Smooth muscle cell (in vitro differentiated cells): ENCODE measurements around the gene UCHL1. TPM values are rescaled to one million over a fixed set of nuclear protein-coding genes. Genes with fewer than 3 reads are reported as not detected.

Experiments used
- DNase-seq: peaks from one replicate; lab custom pipeline; 2025; ENCODE audit not compliant: unreplicated experiment; lab: John Stamatoyannopoulos, UW
- H2AFZ ChIP-seq: fragments of 200-600 bp; sonication (generic); 2 replicates; pipeline ENCODE4 v1.6.0; 2016; ENCODE audit warnings: antibody characterized with exemption, low read depth, mild to moderate bottlenecking
- H3F3A ChIP-seq: fragments of 200-600 bp; sonication (generic); 2 replicates; pipeline ENCODE4 v1.6.0; 2017; ENCODE audit warnings: antibody characterized with exemption, low read depth
- H3K27ac ChIP-seq: fragments of 200-600 bp; sonication (generic); 2 replicates; pipeline ENCODE4 v1.5.1; 2016; ENCODE audit warnings: low read depth, mild to moderate bottlenecking
- H3K27me3 ChIP-seq: fragments of 200-600 bp; sonication (generic); 2 replicates; pipeline ENCODE4 v1.6.1; 2016; ENCODE audit warnings: low read depth, mild to moderate bottlenecking
- H3K36me3 ChIP-seq: fragments of 200-600 bp; sonication (generic); 2 replicates; pipeline ENCODE4 v1.5.1; 2016; ENCODE audit warnings: low read depth
- H3K4me1 ChIP-seq: fragments of 200-600 bp; sonication (generic); 2 replicates; pipeline ENCODE4 v1.5.1; 2016; ENCODE audit warnings: low read depth
- H3K4me2 ChIP-seq: fragments of 200-600 bp; sonication (generic); 2 replicates; pipeline ENCODE4 v1.6.0; 2016; ENCODE audit warnings: mild to moderate bottlenecking
- H3K4me3 ChIP-seq: fragments of 200-600 bp; sonication (generic); 2 replicates; pipeline ENCODE4 v1.5.1; 2016; ENCODE audit warnings: mild to moderate bottlenecking
- H3K79me2 ChIP-seq: fragments of 200-600 bp; sonication (generic); 2 replicates; pipeline ENCODE4 v1.6.0; 2016; ENCODE audit warnings: low read depth, mild to moderate bottlenecking
- H3K9ac ChIP-seq: fragments of 200-600 bp; sonication (generic); 2 replicates; pipeline ENCODE4 v1.6.0; 2016; ENCODE audit warnings: low read depth
- H3K9me3 ChIP-seq: fragments of 200-600 bp; sonication (generic); replicated peaks from 2 replicates; pipeline ENCODE4 v1.5.1; 2016; ENCODE audit warnings: low read depth
- H4K20me1 ChIP-seq: fragments of 200-600 bp; sonication (generic); 2 replicates; pipeline ENCODE4 v1.6.0; 2016; ENCODE audit warnings: low read depth
- WGBS: methylation state at CpG from one replicate; pipeline ENCODE4 v1.1.7; 2016; ENCODE audit warnings: low lambda C conversion rate; 5-methylcytosine and 5-hydroxymethylcytosine counted together
- polyA plus RNA-seq: library from polyadenylated mRNA; unstranded; fragments of >200 nt; fragmentation: Nextera tagmentation; extraction: Ambion mirVana; gene quantifications from 2 replicates; pipeline ENCODE4 v1.2.1, GENCODE V29; 2016
- total RNA-seq: library from RNA; depleted of rRNA; stranded (reverse); fragments of >200 nt; gene quantifications from 2 replicates; pipeline ENCODE4 v1.2.3, GENCODE V29; 2014
- TF ChIP-seq, protein P1 (sequence below): fragments of 200-600 bp; sonication (generic); IDR thresholded peaks from 2 replicates; pipeline ENCODE4 v1.5.1; 2017; ENCODE audit warnings: borderline replicate concordance, mild to moderate bottlenecking, antibody characterized with exemption; ENCODE audit not compliant: insufficient read depth, poor library complexity, severe bottlenecking

UCHL1 gene
- total RNA-seq (330 and 360 TPM in 2 replicates), polyA plus RNA-seq (206 and 223 TPM in 2 replicates)

DNA sequence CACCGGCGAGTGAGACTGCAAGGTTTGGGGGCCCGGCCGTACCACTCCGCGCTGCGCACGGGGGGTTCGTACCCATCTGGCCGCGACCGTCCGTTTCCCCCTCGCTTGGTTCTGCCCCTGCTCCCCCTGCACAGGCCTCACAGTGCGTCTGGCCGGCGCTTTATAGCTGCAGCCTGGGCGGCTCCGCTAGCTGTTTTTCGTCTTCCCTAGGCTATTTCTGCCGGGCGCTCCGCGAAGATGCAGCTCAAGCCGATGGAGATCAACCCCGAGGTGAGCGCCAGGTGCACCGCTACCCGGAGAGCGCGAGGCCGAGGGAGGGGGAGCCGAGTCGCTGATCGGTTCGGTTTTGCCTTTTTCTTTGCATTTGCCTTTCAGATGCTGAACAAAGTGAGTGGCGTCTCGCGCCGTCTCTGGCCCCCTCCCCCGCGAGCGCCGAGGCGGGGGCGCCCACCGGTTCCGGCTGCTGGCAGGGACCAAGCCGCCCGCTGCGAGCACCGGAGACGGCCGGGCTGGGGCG is at the start of gene UCHL1:
Gene UCHL1, plus strand, starts transcription at position 189 of the 517 bp plus-strand sequence. Its CDS starts 49 bp downstream, at position 238.
- DNase-seq = peak; percentile 33
- TF ChIP-seq, protein P1, sequence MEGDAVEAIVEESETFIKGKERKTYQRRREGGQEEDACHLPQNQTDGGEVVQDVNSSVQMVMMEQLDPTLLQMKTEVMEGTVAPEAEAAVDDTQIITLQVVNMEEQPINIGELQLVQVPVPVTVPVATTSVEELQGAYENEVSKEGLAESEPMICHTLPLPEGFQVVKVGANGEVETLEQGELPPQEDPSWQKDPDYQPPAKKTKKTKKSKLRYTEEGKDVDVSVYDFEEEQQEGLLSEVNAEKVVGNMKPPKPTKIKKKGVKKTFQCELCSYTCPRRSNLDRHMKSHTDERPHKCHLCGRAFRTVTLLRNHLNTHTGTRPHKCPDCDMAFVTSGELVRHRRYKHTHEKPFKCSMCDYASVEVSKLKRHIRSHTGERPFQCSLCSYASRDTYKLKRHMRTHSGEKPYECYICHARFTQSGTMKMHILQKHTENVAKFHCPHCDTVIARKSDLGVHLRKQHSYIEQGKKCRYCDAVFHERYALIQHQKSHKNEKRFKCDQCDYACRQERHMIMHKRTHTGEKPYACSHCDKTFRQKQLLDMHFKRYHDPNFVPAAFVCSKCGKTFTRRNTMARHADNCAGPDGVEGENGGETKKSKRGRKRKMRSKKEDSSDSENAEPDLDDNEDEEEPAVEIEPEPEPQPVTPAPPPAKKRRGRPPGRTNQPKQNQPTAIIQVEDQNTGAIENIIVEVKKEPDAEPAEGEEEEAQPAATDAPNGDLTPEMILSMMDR = no peak
- Histone ChIP-seq H3K4me3 (peak within 1 kb of the TSS; percentile 77), H3K27ac (no peak within 1 kb of the TSS), H3K36me3 (no peaks in the 10 kb centered on the region), H3K9ac (peak within 1 kb of the TSS; percentile 49), H3K9me3 (no peaks in the 10 kb centered on the region), H3F3A (peaks cover 7% of the 10 kb centered on the region), H3K27me3 (no peaks in the 10 kb centered on the region), H3K4me1 (peaks cover 3% of the 10 kb centered on the region), H3K79me2 (no peaks in the 10 kb centered on the region), H3K4me2 (peak within 1 kb of the TSS; percentile 93), H4K20me1 (peaks cover 5% of the 10 kb centered on the region), H2AFZ (peak within 1 kb of the TSS; percentile 91)
- under 1% methylated on average over 53 of the region's 55 CpGs for WGBS

GRCh38 chr4:41207291-41207831 is 49.4 kb upstream of the UCHL1 start:
- H4K20me1 ChIP-seq = peaks cover 38% of the 10 kb centered on the region
- H3K4me1 ChIP-seq = peaks cover 11% of the 10 kb centered on the region
- TF ChIP-seq, protein P1 = no peak
- H3K36me3 ChIP-seq = no peaks in the 10 kb centered on the region
- no peak overlapping the region for H3K27ac ChIP-seq
- H3K27me3 ChIP-seq = no peaks in the 10 kb centered on the region
- H3K4me2 ChIP-seq = peak overlapping the region; percentile 19
- no peak overlapping the region for H3K9ac ChIP-seq
- no peaks in the 10 kb centered on the region for H3K9me3 ChIP-seq
- no peak overlapping the region for H3K4me3 ChIP-seq
- H3F3A ChIP-seq = peaks cover 7% of the 10 kb centered on the region
- H2AFZ ChIP-seq = no peak overlapping the region
- H3K79me2 ChIP-seq = peaks cover 91% of the 10 kb centered on the region
- DNase-seq = no peak

DNA sequence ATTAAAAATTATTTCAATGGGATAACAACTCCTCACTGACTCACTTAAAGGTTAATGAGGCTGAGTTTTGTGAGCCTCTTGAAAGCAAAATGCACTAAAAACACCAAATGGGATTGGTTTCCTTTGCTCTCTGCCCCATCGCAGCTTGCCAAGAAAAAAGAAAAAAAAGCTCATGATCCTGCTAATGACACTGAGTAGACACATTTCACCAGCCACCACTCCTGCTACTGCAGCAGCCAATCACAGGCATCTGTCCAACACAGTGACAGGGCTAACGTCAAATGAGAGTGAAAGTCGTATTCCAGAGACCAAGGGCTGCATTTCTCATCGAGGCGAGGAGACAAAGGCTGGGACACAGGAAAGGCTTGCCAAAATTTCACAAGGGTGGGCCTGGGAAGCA is 47.5 kb upstream of the UCHL1 start:
- DNase-seq = no peak

More for the DNA sequence above, 47.5 kb upstream of the UCHL1 start:
- Histone ChIP-seq H3K27ac (peak overlapping the region; percentile 69), H2AFZ (no peak overlapping the region), H3K9ac (no peak overlapping the region), H3K36me3 (no peaks in the 10 kb centered on the region), H3F3A (peaks cover 7% of the 10 kb centered on the region), H3K4me3 (no peak overlapping the region), H3K9me3 (no peaks in the 10 kb centered on the region), H3K4me1 (peaks cover 14% of the 10 kb centered on the region), H3K4me2 (no peak overlapping the region), H3K27me3 (no peaks in the 10 kb centered on the region), H3K79me2 (peaks cover 89% of the 10 kb centered on the region), H4K20me1 (peaks cover 32% of the 10 kb centered on the region)
- TF ChIP-seq, protein P1 = no peak
- 79% methylated on average over 5 of the region's 5 CpGs for WGBS
